ENCODE measurements around the gene GNAL.

GNAL gene

GRCh38 chr18:11923450-11923849, 234.4 kb downstream of the GNAL start:
- DNase-seq: no peak

GRCh38 chr18:11925800-11926481, 236.9 kb downstream of the GNAL start:
- no peak for DNase-seq

DNA sequence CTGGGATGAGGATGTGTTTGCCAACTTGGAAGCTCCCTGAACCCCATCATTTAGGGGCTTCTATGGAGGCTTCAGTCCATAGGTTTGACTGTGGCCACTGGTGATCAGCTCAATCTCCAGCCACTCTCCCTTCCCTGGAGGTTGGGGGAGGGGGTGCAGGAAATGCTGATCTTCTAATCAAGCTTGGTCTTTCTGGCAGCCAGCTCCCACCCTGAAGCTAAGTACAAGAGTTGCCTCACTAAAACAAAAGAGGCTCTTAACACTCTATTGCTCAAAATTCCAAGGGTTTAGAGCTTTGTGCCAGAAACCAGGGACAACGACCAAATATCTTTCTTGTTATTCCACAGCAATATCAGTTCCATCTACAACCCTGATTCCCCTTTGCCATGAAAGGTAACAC, 238.4 kb downstream of the GNAL start:
- DNase-seq: no peak

DNA sequence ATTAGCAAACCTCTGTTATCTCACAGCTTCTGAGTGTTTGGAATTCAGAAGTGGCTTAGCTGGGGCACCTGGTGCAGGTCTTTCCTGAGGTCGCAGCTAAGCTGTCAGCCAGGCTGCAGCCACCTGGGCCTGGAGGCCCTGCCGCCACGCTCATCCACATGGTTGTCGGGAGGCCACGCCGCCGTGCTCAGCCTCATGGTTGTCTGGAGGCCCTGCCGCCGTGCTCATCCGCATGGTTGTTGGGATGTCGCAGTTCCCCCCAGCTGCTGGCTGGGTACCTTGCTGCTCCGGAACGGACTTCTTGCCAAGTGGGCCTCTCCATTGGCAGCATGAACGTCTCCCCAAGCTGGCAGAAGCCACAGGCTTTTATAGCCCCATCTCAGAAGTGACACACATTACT, 243.3 kb downstream of the GNAL start:
- DNase-seq: no peak
